ENCODE results near the gene NCKAP5. TPM values are rescaled to one million over a fixed set of nuclear protein-coding genes. Genes with fewer than 3 reads are reported as not detected.

NCKAP5 gene
- polyA plus RNA-seq, 3 donors = 0.16 to 0.34 (median 0.30) TPM

GRCh38 chr2:133452146-133452545 lies 116.1 kb downstream of the NCKAP5 start:
- H3K27ac ChIP-seq (ENCODE audit: low read depth, low read length) = no peak overlapping the region

GRCh38 chr2:133448195-133448594 lies 120.1 kb downstream of the NCKAP5 start:
- 87 to 94% (median 94%) methylated on average over 5 of the region's 5 CpGs for WGBS, 3 donors
- H3K27ac ChIP-seq (ENCODE audit: low read depth, low read length) = no peak overlapping the region

- 83 to 89% (median 85%) methylated on average over 5 of the region's 5 CpGs for WGBS, 3 donors
- H3K27ac ChIP-seq (ENCODE audit: low read depth, low read length) = no peak overlapping the region
Observed at GRCh38 chr2:133447303-133447702, 121.0 kb downstream of the NCKAP5 start.

- 40 to 50% (median 45%) methylated on average over 3 of the region's 3 CpGs for WGBS, 3 donors
- H3K27ac ChIP-seq (ENCODE audit: low read depth, low read length) = no peak overlapping the region
Observed at GRCh38 chr2:133444465-133444864, 123.8 kb downstream of the NCKAP5 start.

GRCh38 chr2:133442393-133442792 lies 125.9 kb downstream of the NCKAP5 start:
- no peak overlapping the region for H3K27ac ChIP-seq (ENCODE audit: low read depth, low read length)
- WGBS, 3 donors = 82 to 90% (median 82%) methylated on average over 2 of the region's 2 CpGs

- no peak overlapping the region for H3K27ac ChIP-seq (ENCODE audit: low read depth, low read length)
Observed at GRCh38 chr2:133439565-133439920, 128.7 kb downstream of the NCKAP5 start.

- WGBS, 3 donors = 68 to 73% (median 72%) methylated on average over 4 of the region's 4 CpGs
Observed at GRCh38 chr2:133438848-133439564, 129.3 kb downstream of the NCKAP5 start.

GRCh38 chr2:133438026-133438425 lies 130.2 kb downstream of the NCKAP5 start:
- no peak overlapping the region for H3K27ac ChIP-seq (ENCODE audit: low read depth, low read length)

More at GRCh38 chr2:133438848-133439564, 129.3 kb downstream of the NCKAP5 start:
- H3K27ac ChIP-seq (ENCODE audit: low read depth, low read length) = no peak overlapping the region

- no peak overlapping the region for H3K27ac ChIP-seq (ENCODE audit: low read depth, low read length)
Observed at GRCh38 chr2:133437492-133437891, 130.8 kb downstream of the NCKAP5 start.

GRCh38 chr2:133434959-133435668 lies 133.1 kb downstream of the NCKAP5 start:
- WGBS, 3 donors = 66 to 70% (median 67%) methylated on average over 5 of the region's 5 CpGs

More at GRCh38 chr2:133437492-133437891, 130.8 kb downstream of the NCKAP5 start:
- 57 to 72% (median 65%) methylated on average over 3 of the region's 3 CpGs for WGBS, 3 donors

GRCh38 chr2:133433455-133434451 lies 134.5 kb downstream of the NCKAP5 start:
- H3K27ac ChIP-seq (ENCODE audit: low read depth, low read length) = no peak overlapping the region
- 55 to 62% (median 57%) methylated on average over 5 of the region's 5 CpGs for WGBS, 3 donors

More at GRCh38 chr2:133434959-133435668, 133.1 kb downstream of the NCKAP5 start:
- H3K27ac ChIP-seq (ENCODE audit: low read depth, low read length) = no peak overlapping the region

- no peak overlapping the region for H3K27ac ChIP-seq (ENCODE audit: low read depth, low read length)
Observed at GRCh38 chr2:133432778-133433177, 135.5 kb downstream of the NCKAP5 start.

- WGBS, 3 donors = 50 to 76% (median 75%) methylated on average over 4 of the region's 4 CpGs
- H3K27ac ChIP-seq (ENCODE audit: low read depth, low read length) = no peak overlapping the region
Observed at GRCh38 chr2:133431289-133431688, 137.0 kb downstream of the NCKAP5 start.

GRCh38 chr2:133426791-133427190 lies 141.5 kb downstream of the NCKAP5 start:
- 67 to 89% (median 86%) methylated on average over 1 of the region's 1 CpG for WGBS, 3 donors
- H3K27ac ChIP-seq (ENCODE audit: low read depth, low read length) = no peak overlapping the region

GRCh38 chr2:133425612-133426011 lies 142.7 kb downstream of the NCKAP5 start:
- WGBS, 3 donors = 79 to 84% (median 81%) methylated on average over 2 of the region's 2 CpGs
- H3K27ac ChIP-seq (ENCODE audit: low read depth, low read length) = no peak overlapping the region

- WGBS, 3 donors = 89 to 93% (median 90%) methylated on average over 2 of the region's 2 CpGs
- H3K27ac ChIP-seq (ENCODE audit: low read depth, low read length) = no peak overlapping the region
Observed at GRCh38 chr2:133424876-133425275, 143.4 kb downstream of the NCKAP5 start.

GRCh38 chr2:133422931-133423351 lies 145.3 kb downstream of the NCKAP5 start:
- WGBS, 3 donors = 19 to 46% (median 41%) methylated on average over 5 of the region's 5 CpGs
- no peak overlapping the region for H3K27ac ChIP-seq (ENCODE audit: low read depth, low read length)

- no peak overlapping the region for H3K27ac ChIP-seq (ENCODE audit: low read depth, low read length)
- 32 to 61% (median 52%) methylated on average over 4 of the region's 4 CpGs for WGBS, 3 donors
Observed at GRCh38 chr2:133421516-133422324, 146.5 kb downstream of the NCKAP5 start.

Measured in adipose tissue (tissue), 3 donors.